Superior temporal gyrus (tissue), 1 donor: ENCODE results near the gene ANKRD37.
A peak's percentile ranks its signal among the peaks of the same experiment; 100 is the strongest.

Experiments
- DNase-seq: peaks from one replicate; pipeline ENCODE4 v3.0.0-alpha.2; 2016; ENCODE audit errors: extremely low spot score

ANKRD37 gene

GRCh38 chr4:185416955-185417354 lies 20.3 kb downstream of the ANKRD37 start:
- no peak for DNase-seq

- DNase-seq, result no peak
Measured at GRCh38 chr4:185421366-185422124, 24.9 kb downstream of the ANKRD37 start.

- no peak for DNase-seq
Measured at GRCh38 chr4:185424905-185425646, 28.4 kb downstream of the ANKRD37 start.

DNA sequence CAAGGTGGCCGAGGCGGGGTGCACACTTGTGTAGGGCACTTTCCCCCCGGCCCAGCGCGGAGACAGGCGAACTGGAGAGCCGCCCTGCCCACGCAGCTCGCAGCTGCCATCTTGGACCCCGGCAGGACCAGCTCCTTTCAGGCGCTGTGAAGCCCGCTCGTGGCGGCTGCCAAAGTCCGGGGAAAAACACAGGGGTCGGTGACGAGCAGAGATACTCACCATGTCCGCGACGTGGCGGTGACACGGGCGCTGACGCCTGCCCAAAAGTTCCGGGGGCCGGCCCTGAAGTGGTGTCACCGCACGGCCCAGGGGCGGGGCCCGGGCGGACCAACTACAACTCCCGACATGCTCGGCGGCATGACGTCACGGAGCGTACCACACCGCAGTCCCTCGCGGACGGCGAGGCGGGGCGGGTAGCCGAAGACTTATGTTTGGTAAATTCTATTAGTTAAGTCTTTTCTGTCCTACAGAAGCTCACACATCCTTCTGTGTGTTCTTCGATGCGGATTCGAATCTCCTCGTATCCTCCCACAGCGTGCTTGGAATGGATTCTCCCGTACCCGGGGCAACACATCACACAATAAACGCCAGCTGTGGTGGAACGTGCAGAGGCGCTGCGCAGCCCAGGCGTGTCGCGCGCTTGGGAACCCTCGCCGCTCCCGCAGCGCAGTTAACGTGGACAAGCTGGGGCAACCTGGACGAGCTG lies 29.2 kb downstream of the ANKRD37 start, which contains the start of gene UFSP2:
Gene UFSP2 (minus strand): TSS at position 318 of the 706 bp plus-strand sequence. CDS start 96 bp downstream, at position 222.
- peak; percentile 94 for DNase-seq

DNA sequence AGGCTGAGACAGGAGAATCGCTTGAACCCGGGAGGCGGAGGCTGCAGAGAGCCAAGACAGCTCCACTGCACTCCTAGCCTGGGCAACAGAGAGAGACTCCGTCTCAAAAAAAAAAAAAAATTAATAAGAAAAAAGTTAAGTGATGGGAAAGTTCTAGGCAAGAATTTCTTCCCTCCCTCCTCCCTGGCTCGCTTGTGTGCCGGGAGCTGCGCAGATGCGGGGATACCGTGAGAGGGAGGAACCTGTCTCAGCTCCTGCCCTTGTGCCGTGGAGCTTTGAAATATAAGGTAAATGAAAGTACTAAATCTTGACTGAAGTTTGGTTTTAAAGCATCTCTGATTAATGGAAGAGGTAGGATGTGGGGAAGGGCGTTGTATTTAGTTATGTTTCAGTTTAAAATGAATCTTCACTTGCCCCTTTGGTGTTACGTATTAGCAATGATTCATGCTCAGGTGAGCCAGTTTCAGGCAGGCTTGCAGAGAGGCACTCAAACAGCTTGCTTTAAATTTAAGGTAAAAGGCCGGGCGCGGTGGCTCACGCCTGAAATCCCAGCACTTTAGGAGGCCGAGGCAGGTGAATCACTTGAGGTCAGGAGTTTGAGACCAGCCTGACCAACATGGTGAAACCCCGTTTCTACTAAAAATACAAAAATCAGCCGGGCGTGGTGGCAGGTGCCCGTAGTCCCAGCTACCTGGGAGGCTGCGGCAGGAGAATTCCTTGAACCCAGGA lies 30.5 kb downstream of the ANKRD37 start:
- DNase-seq, result no peak

- no peak for DNase-seq
Measured at GRCh38 chr4:185429660-185430059, 33.0 kb downstream of the ANKRD37 start.

GRCh38 chr4:185435466-185435865 lies 38.8 kb downstream of the ANKRD37 start:
- no peak for DNase-seq

DNA sequence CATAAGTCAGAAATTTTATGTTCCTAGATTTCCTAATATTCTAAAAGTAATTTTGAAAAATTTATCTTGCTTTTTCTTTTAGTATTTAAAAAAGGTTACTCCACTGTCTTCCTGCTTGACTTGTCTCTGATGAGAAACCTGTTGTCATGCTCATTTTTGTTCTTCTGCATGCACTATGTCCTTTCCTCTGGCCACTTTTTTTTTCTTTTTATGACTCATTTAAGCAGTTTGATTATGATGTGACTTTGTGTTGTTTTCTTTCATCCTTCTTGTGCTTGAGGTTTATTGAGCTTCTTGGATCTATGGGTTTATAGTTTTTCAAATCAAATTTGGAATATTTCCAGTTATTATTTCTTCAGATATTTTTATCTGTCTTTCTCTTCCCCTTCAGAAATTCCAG lies 41.2 kb downstream of the ANKRD37 start:
- DNase-seq, result no peak

DNA sequence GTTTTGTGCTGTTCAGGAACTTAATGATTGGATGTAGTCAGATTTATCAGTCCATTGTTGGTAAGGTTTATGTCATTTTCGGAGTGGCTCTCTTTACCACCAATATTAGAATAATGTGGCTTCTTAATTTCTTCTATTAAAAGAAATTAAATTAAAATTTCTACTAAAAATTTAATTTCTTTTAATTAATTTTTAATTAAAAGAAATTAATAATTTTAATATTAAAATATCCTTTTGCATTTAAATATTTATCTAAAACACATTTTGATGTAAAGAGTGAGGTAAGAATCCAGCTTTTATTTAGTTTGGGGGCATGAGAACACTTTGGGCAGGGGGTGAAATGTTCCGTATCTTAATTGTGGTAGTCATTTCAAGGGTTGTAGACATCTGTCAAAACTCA lies 44.8 kb downstream of the ANKRD37 start:
- DNase-seq, result no peak

DNA sequence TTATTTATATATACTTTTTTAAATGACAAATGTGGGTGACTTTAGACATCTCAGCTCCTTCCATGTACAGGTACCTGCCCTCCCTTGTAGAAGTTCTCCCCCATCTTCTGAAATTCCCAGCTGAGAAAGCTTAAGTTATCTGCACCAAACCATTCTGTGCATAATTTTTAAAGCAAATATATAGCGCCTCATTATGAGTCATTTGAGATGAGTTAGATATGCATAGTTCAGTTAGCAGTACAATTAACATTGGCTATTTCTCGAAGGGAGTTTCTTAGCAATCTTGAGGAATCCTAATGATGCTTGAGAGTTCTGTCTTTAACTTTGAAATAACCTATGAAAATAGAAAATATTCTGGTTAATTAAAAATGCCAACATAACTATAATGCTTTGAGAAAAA lies 48.6 kb downstream of the ANKRD37 start:
- DNase-seq, result no peak
